DMS114 treated with DMSO at 0.1 percent for 48 hours (cell line): Measurements from ENCODE around the gene CYB561.

ENCODE experiments used
- DNase-seq: peaks from one replicate; lab custom pipeline; 2025; ENCODE audit not compliant: unreplicated experiment; lab: John Stamatoyannopoulos, UW

The CYB561 gene

GRCh38 chr17:63445954-63446752, at the start of gene CYB561:
Gene CYB561, minus strand, starts transcription at chr17:63446306. Its CDS starts 8,759 bp downstream, at chr17:63437547.
- peak; percentile 19 for DNase-seq

- DNase-seq, result no peak
Measured at GRCh38 chr17:63495491-63495890, 49.4 kb upstream of the CYB561 start.

- no peak for DNase-seq
Measured at GRCh38 chr17:63494300-63494928, 48.3 kb upstream of the CYB561 start.

- DNase-seq, result no peak
Measured at GRCh38 chr17:63493411-63493810, 47.3 kb upstream of the CYB561 start.

GRCh38 chr17:63492940-63493339, 46.8 kb upstream of the CYB561 start:
- no peak for DNase-seq

GRCh38 chr17:63491977-63492618, 46.0 kb upstream of the CYB561 start:
- no peak for DNase-seq

GRCh38 chr17:63491413-63491812, 45.3 kb upstream of the CYB561 start:
- DNase-seq, result no peak

GRCh38 chr17:63490858-63491400, 44.8 kb upstream of the CYB561 start:
- no peak for DNase-seq

- no peak for DNase-seq
Measured at GRCh38 chr17:63490329-63490728, 44.2 kb upstream of the CYB561 start.

GRCh38 chr17:63489291-63489690, 43.2 kb upstream of the CYB561 start:
- no peak for DNase-seq

GRCh38 chr17:63488851-63489250, 42.7 kb upstream of the CYB561 start:
- no peak for DNase-seq

GRCh38 chr17:63487014-63487339, 40.9 kb upstream of the CYB561 start:
- DNase-seq, result no peak

GRCh38 chr17:63486317-63487013, 40.4 kb upstream of the CYB561 start:
- DNase-seq, result no peak

- no peak for DNase-seq
Measured at GRCh38 chr17:63483655-63484575, 37.8 kb upstream of the CYB561 start.

GRCh38 chr17:63483038-63483437, 36.9 kb upstream of the CYB561 start:
- no peak for DNase-seq

- no peak for DNase-seq
Measured at GRCh38 chr17:63482509-63482908, 36.4 kb upstream of the CYB561 start.

GRCh38 chr17:63481488-63481870, 35.4 kb upstream of the CYB561 start:
- no peak for DNase-seq

GRCh38 chr17:63480826-63481487, 34.9 kb upstream of the CYB561 start:
- DNase-seq, result no peak

- no peak for DNase-seq
Measured at GRCh38 chr17:63480192-63480784, 34.2 kb upstream of the CYB561 start.
